ENCODE data around the gene HS2ST1. TPM values are rescaled to one million over a fixed set of nuclear protein-coding genes. Genes with fewer than 3 reads are reported as not detected.

The HS2ST1 gene
- total and polyA plus RNA-seq, 10 of the 15 experiments (the other 5 are each of a cell fraction or from before 2014, with no cell fraction given): 5.4 to 30.8 (median 18.6) TPM

- TF ChIP-seq MTA3 (IDR thresholded peaks at IDR 0.05; ENCODE audit: borderline replicate concordance, low read length) (no peak), NR2F1 (conservative IDR thresholded peaks at IDR 0.05) (no peak), PAX8 (IDR thresholded peaks at IDR 0.05) (no peak)
Measured at GRCh38 chr1:87144981-87145380, 230.5 kb downstream of the HS2ST1 start (continued).

GRCh38 chr1:87146538-87146937, 232.1 kb downstream of the HS2ST1 start:
- no peak for TF ChIP-seq PKNOX1 (IDR thresholded peaks at IDR 0.05)
- no peak for TF ChIP-seq SMAD5 (IDR thresholded peaks at IDR 0.05; ENCODE audit: low read depth)
- TF ChIP-seq EZH2 (IDR thresholded peaks at IDR 0.05; ENCODE audit: borderline replicate concordance, control insufficient read depth, low read depth, low read length): no peak
- TF ChIP-seq ATF2 (IDR thresholded peaks at IDR 0.05; ENCODE audit: low read length): no peak
- TF ChIP-seq MEF2B (IDR thresholded peaks at IDR 0.05; ENCODE audit: partially characterized antibody, poor library complexity, severe bottlenecking): no peak
- TF ChIP-seq TARDBP (IDR thresholded peaks at IDR 0.05; ENCODE audit: borderline replicate concordance): no peak
- no peak for TF ChIP-seq POLR2AphosphoS2 (IDR thresholded peaks at IDR 0.05; ENCODE audit: low read depth, low read length)
- no peak for TF ChIP-seq ZSCAN29 (IDR thresholded peaks at IDR 0.05)
- H3K4me3 ChIP-seq: no peak overlapping the region
- no peak overlapping the region for H3K27ac ChIP-seq (ENCODE audit: control insufficient read depth, insufficient read depth)
- ChIA-PET SMC1A (ENCODE audit: uncharacterized antibody, unreplicated experiment) (interaction anchor here (0.7 to 1.4 kb wide), 3 partner anchors 12 to 55 kb away, joined by 3 to 4 read pairs (median 4); no protein-coding TSS in a partner anchor), POLR2A (no interaction called here), RAD21 (ENCODE audit: unreplicated experiment) (interaction anchor here (1.1 kb wide), 1 partner anchor 12 kb away, joined by 3 read pairs; no protein-coding TSS in a partner anchor), CTCF (interaction anchor here (1.3 kb wide), 1 partner anchor 807 kb away, joined by 3 read pairs; no protein-coding TSS in a partner anchor)
- no peaks in the 10 kb centered on the region; the same call in 2 of the 3 replicates for H3K9me3 ChIP-seq (replicated peaks; ENCODE audit: control insufficient read depth, insufficient read depth, low read length)
- H3K4me2 ChIP-seq (ENCODE audit: control insufficient read depth, insufficient read depth): no peak overlapping the region
- no peaks in the 10 kb centered on the region for H3K27me3 ChIP-seq (replicated peaks in 1 of 2; ENCODE audit: control insufficient read depth in 2 of 2, insufficient read depth in 2 of 2, low read length in 1 of 2)
- peaks cover 6% of the 10 kb centered on the region; the same call in 1 of the 2 replicates for H3K4me1 ChIP-seq (ENCODE audit: control insufficient read depth, insufficient read depth, low read length)
- H3K9ac ChIP-seq (ENCODE audit: control insufficient read depth, insufficient read depth, low read length): no peak overlapping the region
- ATAC-seq (no peak), FAIRE-seq (no peak), DNase-seq (ENCODE audit: low read depth, low spot score) (no peak)
- WGBS (ENCODE audit: insufficient coverage, insufficient replicate concordance, low lambda C conversion rate, missing lambda C conversion rate): 86% methylated on average over 2 of the region's 2 CpGs
- in situ Hi-C loops (cut with MboI): no loop called here
- no peaks in the 10 kb centered on the region for H3K36me3 ChIP-seq (ENCODE audit: control insufficient read depth in 2 of 2, insufficient read depth in 2 of 2, low read length in 1 of 2)
- intact Hi-C loops (cut with micrococcal nuclease; ENCODE audit: unreplicated experiment): no loop called here
- BruUV-seq (replicated peaks): no TSS peak
- no peak overlapping the region for H2AFZ ChIP-seq (ENCODE audit: control insufficient read depth, low read depth, low read length)
- no peaks in the 10 kb centered on the region for H3K79me2 ChIP-seq (ENCODE audit: control insufficient read depth, insufficient read depth, low read length)
- no peaks in the 10 kb centered on the region for H4K20me1 ChIP-seq (ENCODE audit: control insufficient read depth, insufficient read depth)
